ENCODE data around the gene NFIB.

NFIB gene

DNA sequence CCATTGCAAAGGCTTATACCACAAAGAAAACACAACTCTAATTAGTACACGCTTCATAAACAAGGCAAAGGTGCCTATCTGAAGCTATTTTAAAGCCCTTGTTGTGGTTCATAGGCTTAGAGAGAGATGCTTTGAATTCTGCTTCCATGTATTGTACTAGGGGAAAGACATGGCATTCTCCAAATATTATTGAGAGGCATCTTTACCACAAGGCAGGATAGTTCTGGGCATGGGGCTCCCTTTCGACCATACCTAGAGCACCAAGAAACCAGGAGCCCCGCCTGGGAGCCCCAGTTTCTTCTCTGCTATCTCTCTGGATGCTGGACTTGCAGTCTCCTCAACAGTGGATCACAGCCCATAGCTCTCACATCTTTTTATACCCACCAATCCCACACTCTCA lies 93.7 kb downstream of the NFIB start:
- H3K4me3 ChIP-seq (ENCODE audit: low read length): no peak overlapping the region
- H3K9ac ChIP-seq (ENCODE audit: low read length): no peak overlapping the region
- no peaks in the 10 kb centered on the region for H3K36me3 ChIP-seq (ENCODE audit: control insufficient read depth, insufficient read depth, low read length)
- no peaks in the 10 kb centered on the region for H3K27me3 ChIP-seq (ENCODE audit: control insufficient read depth, insufficient read depth, low read length)
- H3K9me3 ChIP-seq (ENCODE audit: control insufficient read depth, low read length): no peaks in the 10 kb centered on the region
- H3K4me1 ChIP-seq (ENCODE audit: control insufficient read depth, insufficient read depth, low read length): peaks cover 20% of the 10 kb centered on the region

DNA sequence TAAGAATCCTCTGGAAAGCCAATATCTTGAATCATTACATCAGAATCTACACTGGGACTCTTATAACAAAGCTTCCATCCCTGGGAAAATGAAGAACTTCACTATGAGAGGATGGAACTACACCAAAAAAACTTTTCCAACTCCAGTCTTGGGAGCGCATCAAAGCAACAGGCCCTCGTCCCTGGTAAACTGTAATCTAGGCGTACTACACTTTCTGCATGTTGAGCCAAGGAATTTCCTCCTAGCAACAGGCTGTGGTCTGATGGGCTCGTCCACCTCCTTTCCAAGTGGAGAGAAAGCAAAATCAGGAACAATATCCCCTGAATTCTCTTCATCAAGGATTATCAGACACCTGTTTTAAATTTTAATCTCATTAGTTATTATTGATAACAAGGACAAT lies 94.1 kb downstream of the NFIB start:
- Histone ChIP-seq H3K36me3 (ENCODE audit: control insufficient read depth, insufficient read depth, low read length) (no peaks in the 10 kb centered on the region), H3K27me3 (ENCODE audit: control insufficient read depth, insufficient read depth, low read length) (no peaks in the 10 kb centered on the region), H3K9ac (ENCODE audit: low read length) (no peak overlapping the region), H3K4me1 (ENCODE audit: control insufficient read depth, insufficient read depth, low read length) (peaks cover 20% of the 10 kb centered on the region), H3K4me3 (ENCODE audit: low read length) (no peak overlapping the region), H3K9me3 (ENCODE audit: control insufficient read depth, low read length) (no peaks in the 10 kb centered on the region)

GRCh38 chr9:14218253-14218652 lies 95.7 kb downstream of the NFIB start:
- H3K27me3 ChIP-seq (ENCODE audit: control insufficient read depth, insufficient read depth, low read length): no peaks in the 10 kb centered on the region
- H3K9me3 ChIP-seq (ENCODE audit: control insufficient read depth, low read length): no peaks in the 10 kb centered on the region
- H3K4me1 ChIP-seq (ENCODE audit: control insufficient read depth, insufficient read depth, low read length): peaks cover 27% of the 10 kb centered on the region
- H3K9ac ChIP-seq (ENCODE audit: low read length): no peak overlapping the region
- H3K4me3 ChIP-seq (ENCODE audit: low read length): no peak overlapping the region
- H3K36me3 ChIP-seq (ENCODE audit: control insufficient read depth, insufficient read depth, low read length): no peaks in the 10 kb centered on the region

DNA sequence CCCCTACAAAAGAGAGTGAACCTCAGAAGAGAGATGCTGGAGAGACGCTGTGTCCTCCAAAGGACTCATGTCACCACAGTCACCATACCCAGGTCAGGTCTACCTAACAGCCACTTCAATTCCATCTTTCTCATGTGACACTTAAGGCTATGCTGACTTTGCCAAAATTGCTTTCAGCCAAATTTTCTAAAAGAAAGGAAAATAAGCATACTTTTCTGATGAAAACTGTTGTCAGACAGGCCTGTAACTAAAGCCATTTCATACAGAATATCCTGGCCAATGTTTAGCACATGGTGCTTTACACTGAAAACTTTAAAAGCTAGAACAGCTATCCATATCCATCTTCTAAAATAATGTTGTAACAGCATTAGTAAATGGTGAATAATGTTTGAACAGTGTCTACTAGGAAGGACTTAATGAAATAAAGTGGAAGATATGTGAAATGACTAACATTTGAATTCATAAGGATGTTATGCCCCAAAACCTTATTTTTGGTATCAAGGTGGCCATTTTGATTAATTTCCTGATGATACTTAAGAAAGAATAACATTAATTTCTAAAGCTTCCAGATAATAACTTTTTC lies 97.2 kb downstream of the NFIB start:
- peaks cover 36% of the 10 kb centered on the region for H3K4me1 ChIP-seq (ENCODE audit: control insufficient read depth, insufficient read depth, low read length)
- H3K9ac ChIP-seq (ENCODE audit: low read length): no peak overlapping the region
- H3K9me3 ChIP-seq (ENCODE audit: control insufficient read depth, low read length): no peaks in the 10 kb centered on the region
- no peaks in the 10 kb centered on the region for H3K36me3 ChIP-seq (ENCODE audit: control insufficient read depth, insufficient read depth, low read length)
- no peak overlapping the region for H3K4me3 ChIP-seq (ENCODE audit: low read length)
- no peaks in the 10 kb centered on the region for H3K27me3 ChIP-seq (ENCODE audit: control insufficient read depth, insufficient read depth, low read length)

DNA sequence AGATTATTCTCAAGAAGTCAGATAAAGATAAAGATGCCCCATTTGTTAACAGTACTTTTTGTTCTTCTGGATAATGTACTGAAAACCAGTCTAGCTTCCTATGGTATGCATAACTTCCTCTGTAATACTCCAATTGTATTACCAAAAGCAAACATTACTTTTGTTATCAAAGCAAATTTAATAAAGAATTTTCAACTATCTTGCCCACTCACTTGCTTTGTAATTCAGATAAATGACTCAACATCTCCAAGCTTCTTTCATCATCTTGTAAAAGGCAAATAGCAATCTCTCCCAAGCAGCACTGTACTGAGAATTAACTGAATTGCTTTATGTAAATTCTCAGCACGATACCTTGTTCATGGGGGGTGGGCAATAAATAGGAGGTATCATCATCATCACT lies 98.3 kb downstream of the NFIB start:
- H3K9me3 ChIP-seq (ENCODE audit: control insufficient read depth, low read length): no peaks in the 10 kb centered on the region
- peaks cover 38% of the 10 kb centered on the region for H3K4me1 ChIP-seq (ENCODE audit: control insufficient read depth, insufficient read depth, low read length)
- no peak overlapping the region for H3K4me3 ChIP-seq (ENCODE audit: low read length)
- H3K36me3 ChIP-seq (ENCODE audit: control insufficient read depth, insufficient read depth, low read length): no peaks in the 10 kb centered on the region
- no peak overlapping the region for H3K9ac ChIP-seq (ENCODE audit: low read length)
- H3K27me3 ChIP-seq (ENCODE audit: control insufficient read depth, insufficient read depth, low read length): no peaks in the 10 kb centered on the region

- Histone ChIP-seq H3K9me3 (ENCODE audit: control insufficient read depth, low read length) (no peaks in the 10 kb centered on the region), H3K9ac (ENCODE audit: low read length) (no peak overlapping the region), H3K4me3 (ENCODE audit: low read length) (no peak overlapping the region), H3K27me3 (ENCODE audit: control insufficient read depth, insufficient read depth, low read length) (no peaks in the 10 kb centered on the region), H3K4me1 (ENCODE audit: control insufficient read depth, insufficient read depth, low read length) (peaks cover 38% of the 10 kb centered on the region), H3K36me3 (ENCODE audit: control insufficient read depth, insufficient read depth, low read length) (no peaks in the 10 kb centered on the region)
Measured at GRCh38 chr9:14214693-14215092, 99.2 kb downstream of the NFIB start.

- H3K36me3 ChIP-seq (ENCODE audit: control insufficient read depth, insufficient read depth, low read length): no peaks in the 10 kb centered on the region
- peaks cover 38% of the 10 kb centered on the region for H3K4me1 ChIP-seq (ENCODE audit: control insufficient read depth, insufficient read depth, low read length)
Measured at GRCh38 chr9:14214065-14214684, 99.8 kb downstream of the NFIB start.

GRCh38 chr9:14213504-14213903 lies 100.4 kb downstream of the NFIB start:
- Histone ChIP-seq H3K9me3 (ENCODE audit: control insufficient read depth, low read length) (no peaks in the 10 kb centered on the region), H3K36me3 (ENCODE audit: control insufficient read depth, insufficient read depth, low read length) (no peaks in the 10 kb centered on the region), H3K4me3 (ENCODE audit: low read length) (no peak overlapping the region), H3K27me3 (ENCODE audit: control insufficient read depth, insufficient read depth, low read length) (no peaks in the 10 kb centered on the region), H3K4me1 (ENCODE audit: control insufficient read depth, insufficient read depth, low read length) (peaks cover 38% of the 10 kb centered on the region), H3K9ac (ENCODE audit: low read length) (no peak overlapping the region)

More at GRCh38 chr9:14214065-14214684, 99.8 kb downstream of the NFIB start:
- H3K4me3 ChIP-seq (ENCODE audit: low read length): no peak overlapping the region
- no peaks in the 10 kb centered on the region for H3K9me3 ChIP-seq (ENCODE audit: control insufficient read depth, low read length)
- H3K9ac ChIP-seq (ENCODE audit: low read length): no peak overlapping the region
- H3K27me3 ChIP-seq (ENCODE audit: control insufficient read depth, insufficient read depth, low read length): no peaks in the 10 kb centered on the region

- Histone ChIP-seq H3K4me3 (ENCODE audit: low read length) (no peak overlapping the region), H3K4me1 (ENCODE audit: control insufficient read depth, insufficient read depth, low read length) (peaks cover 32% of the 10 kb centered on the region), H3K27me3 (ENCODE audit: control insufficient read depth, insufficient read depth, low read length) (no peaks in the 10 kb centered on the region), H3K9me3 (ENCODE audit: control insufficient read depth, low read length) (no peaks in the 10 kb centered on the region), H3K9ac (ENCODE audit: low read length) (no peak overlapping the region), H3K36me3 (ENCODE audit: control insufficient read depth, insufficient read depth, low read length) (no peaks in the 10 kb centered on the region)
Measured at GRCh38 chr9:14212697-14213420, 101.1 kb downstream of the NFIB start.

DNA sequence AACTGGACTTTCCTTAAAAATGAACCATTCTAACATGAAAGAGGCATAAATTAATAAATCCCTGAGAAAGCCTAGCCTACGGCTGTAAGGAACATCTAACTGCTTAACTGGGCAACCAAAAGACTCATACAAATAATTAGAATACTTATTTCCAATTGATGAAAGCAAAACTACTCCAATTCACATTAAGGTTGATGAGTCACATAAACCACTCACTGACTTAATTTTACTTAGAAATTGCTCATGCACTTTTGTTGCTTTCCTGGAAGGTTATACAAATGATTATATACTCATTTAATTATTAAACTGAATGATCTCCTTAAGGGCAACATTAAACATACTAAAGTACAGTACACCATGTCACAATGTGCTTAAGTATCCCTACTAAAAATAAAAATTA lies 101.9 kb downstream of the NFIB start:
- no peaks in the 10 kb centered on the region for H3K27me3 ChIP-seq (ENCODE audit: control insufficient read depth, insufficient read depth, low read length)
- H3K9me3 ChIP-seq (ENCODE audit: control insufficient read depth, low read length): no peaks in the 10 kb centered on the region
- no peak overlapping the region for H3K9ac ChIP-seq (ENCODE audit: low read length)
- H3K4me1 ChIP-seq (ENCODE audit: control insufficient read depth, insufficient read depth, low read length): peaks cover 29% of the 10 kb centered on the region
- H3K4me3 ChIP-seq (ENCODE audit: low read length): no peak overlapping the region
- no peaks in the 10 kb centered on the region for H3K36me3 ChIP-seq (ENCODE audit: control insufficient read depth, insufficient read depth, low read length)

- H3K9me3 ChIP-seq (ENCODE audit: control insufficient read depth, low read length): no peaks in the 10 kb centered on the region
- H3K4me3 ChIP-seq (ENCODE audit: low read length): no peak overlapping the region
- H3K27me3 ChIP-seq (ENCODE audit: control insufficient read depth, insufficient read depth, low read length): no peaks in the 10 kb centered on the region
- H3K36me3 ChIP-seq (ENCODE audit: control insufficient read depth, insufficient read depth, low read length): no peaks in the 10 kb centered on the region
- peaks cover 29% of the 10 kb centered on the region for H3K4me1 ChIP-seq (ENCODE audit: control insufficient read depth, insufficient read depth, low read length)
- no peak overlapping the region for H3K9ac ChIP-seq (ENCODE audit: low read length)
Measured at GRCh38 chr9:14211564-14211963, 102.4 kb downstream of the NFIB start.

DNA sequence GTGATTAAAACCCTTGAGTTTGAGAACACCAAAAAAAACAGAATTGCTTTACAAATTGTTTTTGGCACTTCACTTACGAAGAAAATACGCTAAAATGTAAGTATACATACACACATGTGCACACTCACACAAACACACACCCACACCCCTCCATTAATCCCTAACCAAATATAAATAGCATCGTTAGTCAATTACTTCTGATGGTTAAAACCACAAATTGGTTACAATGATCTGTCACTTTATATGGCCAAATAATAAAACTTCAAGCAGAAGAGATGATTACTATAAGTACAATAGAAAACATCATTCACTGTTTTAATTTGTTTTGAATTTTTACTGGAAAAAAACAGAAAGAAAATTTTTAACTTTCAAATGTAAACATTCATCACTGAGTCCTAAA lies 103.5 kb downstream of the NFIB start:
- Histone ChIP-seq H3K27me3 (ENCODE audit: control insufficient read depth, insufficient read depth, low read length) (no peaks in the 10 kb centered on the region), H3K4me1 (ENCODE audit: control insufficient read depth, insufficient read depth, low read length) (peaks cover 35% of the 10 kb centered on the region), H3K9ac (ENCODE audit: low read length) (no peak overlapping the region), H3K9me3 (ENCODE audit: control insufficient read depth, low read length) (no peaks in the 10 kb centered on the region), H3K36me3 (ENCODE audit: control insufficient read depth, insufficient read depth, low read length) (no peaks in the 10 kb centered on the region), H3K4me3 (ENCODE audit: low read length) (no peak overlapping the region)

Data from mucosa of stomach (tissue), 1 donor.